GM03348 (cell line): ENCODE data around the gene BUB1.
"Not testable (repeated sequence)": the region's sequence is repeated elsewhere in the genome, so short reads cannot be mapped to it uniquely, and the experiment has no call there.

Source experiments
- DNase-seq: peaks from one replicate; pipeline ENCODE4 v3.0.0; 2012; ENCODE audit warnings: low spot score

BUB1 gene

GRCh38 chr2:110655701-110656100, 22.2 kb downstream of the BUB1 start:
- peak; percentile 62 for DNase-seq

- DNase-seq = no peak
Observed at GRCh38 chr2:110653861-110654260, 24.0 kb downstream of the BUB1 start.

- no peak for DNase-seq
Observed at GRCh38 chr2:110650346-110650745, 27.5 kb downstream of the BUB1 start.

- no peak for DNase-seq
Observed at GRCh38 chr2:110647777-110648176, 30.1 kb downstream of the BUB1 start.

- DNase-seq = no peak
Observed at GRCh38 chr2:110645616-110646015, 32.2 kb downstream of the BUB1 start.

GRCh38 chr2:110644357-110644756, 33.5 kb downstream of the BUB1 start:
- DNase-seq = no peak

- no peak for DNase-seq
Observed at GRCh38 chr2:110642360-110642759, 35.5 kb downstream of the BUB1 start.

GRCh38 chr2:110639972-110640371, 37.9 kb downstream of the BUB1 start:
- no peak for DNase-seq

- no peak for DNase-seq
Observed at GRCh38 chr2:110638952-110639695, 38.7 kb downstream of the BUB1 start.

GRCh38 chr2:110638004-110638403, 39.9 kb downstream of the BUB1 start:
- no peak for DNase-seq

- no peak for DNase-seq
Observed at GRCh38 chr2:110637093-110637492, 40.8 kb downstream of the BUB1 start.

GRCh38 chr2:110635949-110636628, 41.8 kb downstream of the BUB1 start:
- DNase-seq = not testable (repeated sequence)

- not testable (repeated sequence) for DNase-seq
Observed at GRCh38 chr2:110627348-110627747, 50.5 kb downstream of the BUB1 start.

GRCh38 chr2:110619326-110619939, 58.4 kb downstream of the BUB1 start:
- DNase-seq = not testable (repeated sequence)

GRCh38 chr2:110613927-110614326, 63.9 kb downstream of the BUB1 start:
- DNase-seq = not testable (repeated sequence)

GRCh38 chr2:110610613-110611250, 67.1 kb downstream of the BUB1 start:
- not testable (repeated sequence) for DNase-seq

- not testable (repeated sequence) for DNase-seq
Observed at GRCh38 chr2:110609843-110610612, 67.8 kb downstream of the BUB1 start.

GRCh38 chr2:110608788-110609502, 68.9 kb downstream of the BUB1 start:
- DNase-seq = not testable (repeated sequence)

GRCh38 chr2:110605057-110605456, 72.8 kb downstream of the BUB1 start:
- DNase-seq = not testable (repeated sequence)

- not testable (repeated sequence) for DNase-seq
Observed at GRCh38 chr2:110603917-110604591, 73.8 kb downstream of the BUB1 start.
